Measurements from ENCODE around the gene RBFOX1.

The RBFOX1 gene

GRCh38 chr16:7366993-7367880 is 34.6 kb downstream of the RBFOX1 start:
- Histone ChIP-seq H3K4me3 (ENCODE audit: low read length in 2 of 2) (no peak overlapping the region), H3K9me3 (ENCODE audit: control insufficient read depth in 2 of 2, low read length in 2 of 2) (no peaks in the 10 kb centered on the region), H3K36me3 (ENCODE audit: control insufficient read depth in 2 of 2, insufficient read depth in 2 of 2, low read length in 2 of 2) (no peaks in the 10 kb centered on the region), H3K9ac (ENCODE audit: low read depth in 1 of 2, low read length in 2 of 2) (no peak overlapping the region), H3K4me1 (ENCODE audit: control insufficient read depth in 2 of 2, insufficient read depth in 2 of 2, low read length in 2 of 2) (no peaks in the 10 kb centered on the region), H3K27me3 (ENCODE audit: control insufficient read depth in 2 of 2, insufficient read depth in 2 of 2, low read length in 2 of 2) (no peaks in the 10 kb centered on the region), H3K27ac (ENCODE audit: low read depth in 2 of 2, low read length in 2 of 2) (no peak overlapping the region)

- Histone ChIP-seq H3K4me1 (ENCODE audit: control insufficient read depth in 2 of 2, insufficient read depth in 2 of 2, low read length in 2 of 2) (no peaks in the 10 kb centered on the region), H3K4me3 (ENCODE audit: low read length in 2 of 2) (no peak overlapping the region), H3K9me3 (ENCODE audit: control insufficient read depth in 2 of 2, low read length in 2 of 2) (no peaks in the 10 kb centered on the region), H3K36me3 (ENCODE audit: control insufficient read depth in 2 of 2, insufficient read depth in 2 of 2, low read length in 2 of 2) (no peaks in the 10 kb centered on the region), H3K27me3 (ENCODE audit: control insufficient read depth in 2 of 2, insufficient read depth in 2 of 2, low read length in 2 of 2) (no peaks in the 10 kb centered on the region), H3K27ac (ENCODE audit: low read depth in 2 of 2, low read length in 2 of 2) (no peak overlapping the region), H3K9ac (ENCODE audit: low read depth in 1 of 2, low read length in 2 of 2) (no peak overlapping the region)
These were observed 36.6 kb downstream of the RBFOX1 start for GRCh38 chr16:7369204-7369603.

GRCh38 chr16:7372095-7372494 is 39.5 kb downstream of the RBFOX1 start:
- Histone ChIP-seq H3K4me3 (ENCODE audit: low read length in 2 of 2) (no peak overlapping the region), H3K27me3 (ENCODE audit: control insufficient read depth in 2 of 2, insufficient read depth in 2 of 2, low read length in 2 of 2) (no peaks in the 10 kb centered on the region), H3K9me3 (ENCODE audit: control insufficient read depth in 2 of 2, low read length in 2 of 2) (no peaks in the 10 kb centered on the region), H3K9ac (ENCODE audit: low read depth in 1 of 2, low read length in 2 of 2) (no peak overlapping the region), H3K4me1 (ENCODE audit: control insufficient read depth in 2 of 2, insufficient read depth in 2 of 2, low read length in 2 of 2) (no peaks in the 10 kb centered on the region), H3K36me3 (ENCODE audit: control insufficient read depth in 2 of 2, insufficient read depth in 2 of 2, low read length in 2 of 2) (no peaks in the 10 kb centered on the region), H3K27ac (ENCODE audit: low read depth in 2 of 2, low read length in 2 of 2) (no peak overlapping the region)

- H3K9me3 ChIP-seq (ENCODE audit: control insufficient read depth in 2 of 2, low read length in 2 of 2) = no peaks in the 10 kb centered on the region
- H3K4me3 ChIP-seq (ENCODE audit: low read length in 2 of 2) = no peak overlapping the region
- H3K36me3 ChIP-seq (ENCODE audit: control insufficient read depth in 2 of 2, insufficient read depth in 2 of 2, low read length in 2 of 2) = no peaks in the 10 kb centered on the region
- no peak overlapping the region for H3K9ac ChIP-seq (ENCODE audit: low read depth in 1 of 2, low read length in 2 of 2)
- H3K27ac ChIP-seq (ENCODE audit: low read depth in 2 of 2, low read length in 2 of 2) = no peak overlapping the region
- no peaks in the 10 kb centered on the region for H3K27me3 ChIP-seq (ENCODE audit: control insufficient read depth in 2 of 2, insufficient read depth in 2 of 2, low read length in 2 of 2)
- no peaks in the 10 kb centered on the region for H3K4me1 ChIP-seq (ENCODE audit: control insufficient read depth in 2 of 2, insufficient read depth in 2 of 2, low read length in 2 of 2)
These were observed 41.1 kb downstream of the RBFOX1 start for GRCh38 chr16:7373776-7374175.

GRCh38 chr16:7374614-7375174 is 42.0 kb downstream of the RBFOX1 start:
- H3K9ac ChIP-seq (ENCODE audit: low read depth in 1 of 2, low read length in 2 of 2) = no peak overlapping the region
- no peaks in the 10 kb centered on the region for H3K36me3 ChIP-seq (ENCODE audit: control insufficient read depth in 2 of 2, insufficient read depth in 2 of 2, low read length in 2 of 2)
- H3K4me1 ChIP-seq (ENCODE audit: control insufficient read depth in 2 of 2, insufficient read depth in 2 of 2, low read length in 2 of 2) = no peaks in the 10 kb centered on the region

GRCh38 chr16:7376227-7376626 is 43.6 kb downstream of the RBFOX1 start:
- H3K27ac ChIP-seq (ENCODE audit: low read depth in 2 of 2, low read length in 2 of 2) = no peak overlapping the region
- no peaks in the 10 kb centered on the region for H3K4me1 ChIP-seq (ENCODE audit: control insufficient read depth in 2 of 2, insufficient read depth in 2 of 2, low read length in 2 of 2)
- H3K36me3 ChIP-seq (ENCODE audit: control insufficient read depth in 2 of 2, insufficient read depth in 2 of 2, low read length in 2 of 2) = no peaks in the 10 kb centered on the region

More at GRCh38 chr16:7374614-7375174, 42.0 kb downstream of the RBFOX1 start:
- Histone ChIP-seq H3K27ac (ENCODE audit: low read depth in 2 of 2, low read length in 2 of 2) (no peak overlapping the region), H3K9me3 (ENCODE audit: control insufficient read depth in 2 of 2, low read length in 2 of 2) (no peaks in the 10 kb centered on the region), H3K4me3 (ENCODE audit: low read length in 2 of 2) (no peak overlapping the region), H3K27me3 (ENCODE audit: control insufficient read depth in 2 of 2, insufficient read depth in 2 of 2, low read length in 2 of 2) (no peaks in the 10 kb centered on the region)

GRCh38 chr16:7377231-7377630 is 44.6 kb downstream of the RBFOX1 start:
- Histone ChIP-seq H3K27ac (ENCODE audit: low read depth in 2 of 2, low read length in 2 of 2) (no peak overlapping the region), H3K9me3 (ENCODE audit: control insufficient read depth in 2 of 2, low read length in 2 of 2) (no peaks in the 10 kb centered on the region), H3K4me1 (ENCODE audit: control insufficient read depth in 2 of 2, insufficient read depth in 2 of 2, low read length in 2 of 2) (no peaks in the 10 kb centered on the region), H3K36me3 (ENCODE audit: control insufficient read depth in 2 of 2, insufficient read depth in 2 of 2, low read length in 2 of 2) (no peaks in the 10 kb centered on the region), H3K4me3 (ENCODE audit: low read length in 2 of 2) (no peak overlapping the region), H3K9ac (ENCODE audit: low read depth in 1 of 2, low read length in 2 of 2) (no peak overlapping the region), H3K27me3 (ENCODE audit: control insufficient read depth in 2 of 2, insufficient read depth in 2 of 2, low read length in 2 of 2) (no peaks in the 10 kb centered on the region)

More at GRCh38 chr16:7376227-7376626, 43.6 kb downstream of the RBFOX1 start:
- no peaks in the 10 kb centered on the region for H3K27me3 ChIP-seq (ENCODE audit: control insufficient read depth in 2 of 2, insufficient read depth in 2 of 2, low read length in 2 of 2)
- H3K9me3 ChIP-seq (ENCODE audit: control insufficient read depth in 2 of 2, low read length in 2 of 2) = no peaks in the 10 kb centered on the region
- H3K4me3 ChIP-seq (ENCODE audit: low read length in 2 of 2) = no peak overlapping the region
- H3K9ac ChIP-seq (ENCODE audit: low read depth in 1 of 2, low read length in 2 of 2) = no peak overlapping the region

- no peak overlapping the region for H3K27ac ChIP-seq (ENCODE audit: low read depth in 2 of 2, low read length in 2 of 2)
- no peak overlapping the region for H3K4me3 ChIP-seq (ENCODE audit: low read length in 2 of 2)
- H3K9ac ChIP-seq (ENCODE audit: low read depth in 1 of 2, low read length in 2 of 2) = no peak overlapping the region
- no peaks in the 10 kb centered on the region for H3K36me3 ChIP-seq (ENCODE audit: control insufficient read depth in 2 of 2, insufficient read depth in 2 of 2, low read length in 2 of 2)
- H3K9me3 ChIP-seq (ENCODE audit: control insufficient read depth in 2 of 2, low read length in 2 of 2) = no peaks in the 10 kb centered on the region
- no peaks in the 10 kb centered on the region for H3K27me3 ChIP-seq (ENCODE audit: control insufficient read depth in 2 of 2, insufficient read depth in 2 of 2, low read length in 2 of 2)
- H3K4me1 ChIP-seq (ENCODE audit: control insufficient read depth in 2 of 2, insufficient read depth in 2 of 2, low read length in 2 of 2) = no peaks in the 10 kb centered on the region
These were observed 45.5 kb downstream of the RBFOX1 start for GRCh38 chr16:7378024-7378695.

- Histone ChIP-seq H3K9me3 (ENCODE audit: control insufficient read depth in 2 of 2, low read length in 2 of 2) (no peaks in the 10 kb centered on the region), H3K36me3 (ENCODE audit: control insufficient read depth in 2 of 2, insufficient read depth in 2 of 2, low read length in 2 of 2) (no peaks in the 10 kb centered on the region), H3K27ac (ENCODE audit: low read depth in 2 of 2, low read length in 2 of 2) (no peak overlapping the region), H3K4me3 (ENCODE audit: low read length in 2 of 2) (no peak overlapping the region), H3K9ac (ENCODE audit: low read depth in 1 of 2, low read length in 2 of 2) (no peak overlapping the region), H3K27me3 (ENCODE audit: control insufficient read depth in 2 of 2, insufficient read depth in 2 of 2, low read length in 2 of 2) (no peaks in the 10 kb centered on the region), H3K4me1 (ENCODE audit: control insufficient read depth in 2 of 2, insufficient read depth in 2 of 2, low read length in 2 of 2) (no peaks in the 10 kb centered on the region)
These were observed 47.8 kb downstream of the RBFOX1 start for GRCh38 chr16:7380441-7380840.

- H3K4me1 ChIP-seq (ENCODE audit: control insufficient read depth in 2 of 2, insufficient read depth in 2 of 2, low read length in 2 of 2) = no peaks in the 10 kb centered on the region
- H3K4me3 ChIP-seq (ENCODE audit: low read length in 2 of 2) = no peak overlapping the region
- H3K9ac ChIP-seq (ENCODE audit: low read depth in 1 of 2, low read length in 2 of 2) = no peak overlapping the region
- H3K9me3 ChIP-seq (ENCODE audit: control insufficient read depth in 2 of 2, low read length in 2 of 2) = no peaks in the 10 kb centered on the region
- H3K27me3 ChIP-seq (ENCODE audit: control insufficient read depth in 2 of 2, insufficient read depth in 2 of 2, low read length in 2 of 2) = no peaks in the 10 kb centered on the region
- H3K27ac ChIP-seq (ENCODE audit: low read depth in 2 of 2, low read length in 2 of 2) = no peak overlapping the region
- no peaks in the 10 kb centered on the region for H3K36me3 ChIP-seq (ENCODE audit: control insufficient read depth in 2 of 2, insufficient read depth in 2 of 2, low read length in 2 of 2)
These were observed 48.3 kb downstream of the RBFOX1 start for GRCh38 chr16:7380911-7381310.

All from mucosa of rectum (tissue), 2 donors.